ENCODE results near the gene CISH.

The CISH gene

GRCh38 chr3:50587373-50587772, 24.2 kb downstream of the CISH start:
- Histone ChIP-seq H3K9me3 (ENCODE audit: control insufficient read depth in 2 of 2, low read length in 2 of 2) (no peaks in the 10 kb centered on the region), H3K27ac (ENCODE audit: low read depth in 2 of 2, low read length in 2 of 2) (no peak overlapping the region), H3K27me3 (ENCODE audit: control insufficient read depth in 2 of 2, insufficient read depth in 2 of 2, low read length in 2 of 2) (no peaks in the 10 kb centered on the region), H3K36me3 (ENCODE audit: control insufficient read depth in 2 of 2, insufficient read depth in 2 of 2, low read length in 2 of 2) (peaks cover 0 to 7% of the 10 kb centered on the region in 2 donors), H3K4me1 (ENCODE audit: control insufficient read depth in 2 of 2, insufficient read depth in 2 of 2, low read length in 2 of 2) (peaks cover 4 to 14% of the 10 kb centered on the region in 2 donors), H3K9ac (ENCODE audit: low read depth in 1 of 2, low read length in 2 of 2) (no peak overlapping the region), H3K4me3 (ENCODE audit: low read length in 2 of 2) (no peak overlapping the region)

- H3K9ac ChIP-seq (ENCODE audit: low read depth in 1 of 2, low read length in 2 of 2): no peak overlapping the region
- H3K4me3 ChIP-seq (ENCODE audit: low read length in 2 of 2): no peak overlapping the region
These were observed 24.9 kb downstream of the CISH start for GRCh38 chr3:50586763-50587070.

GRCh38 chr3:50585919-50586762, 25.4 kb downstream of the CISH start:
- Histone ChIP-seq H3K9me3 (ENCODE audit: control insufficient read depth in 2 of 2, low read length in 2 of 2) (no peaks in the 10 kb centered on the region), H3K27ac (ENCODE audit: low read depth in 2 of 2, low read length in 2 of 2) (no peak overlapping the region), H3K4me3 (ENCODE audit: low read length in 2 of 2) (no peak overlapping the region), H3K4me1 (ENCODE audit: control insufficient read depth in 2 of 2, insufficient read depth in 2 of 2, low read length in 2 of 2) (peaks cover 3 to 7% of the 10 kb centered on the region in 2 donors), H3K27me3 (ENCODE audit: control insufficient read depth in 2 of 2, insufficient read depth in 2 of 2, low read length in 2 of 2) (no peaks in the 10 kb centered on the region), H3K36me3 (ENCODE audit: control insufficient read depth in 2 of 2, insufficient read depth in 2 of 2, low read length in 2 of 2) (peaks cover 3 to 14% of the 10 kb centered on the region in 2 donors), H3K9ac (ENCODE audit: low read depth in 1 of 2, low read length in 2 of 2) (no peak overlapping the region)

More at GRCh38 chr3:50586763-50587070, 24.9 kb downstream of the CISH start:
- Histone ChIP-seq H3K27me3 (ENCODE audit: control insufficient read depth in 2 of 2, insufficient read depth in 2 of 2, low read length in 2 of 2) (no peaks in the 10 kb centered on the region), H3K4me1 (ENCODE audit: control insufficient read depth in 2 of 2, insufficient read depth in 2 of 2, low read length in 2 of 2) (peaks cover 3 to 10% of the 10 kb centered on the region in 2 donors), H3K9me3 (ENCODE audit: control insufficient read depth in 2 of 2, low read length in 2 of 2) (no peaks in the 10 kb centered on the region), H3K27ac (ENCODE audit: low read depth in 2 of 2, low read length in 2 of 2) (no peak overlapping the region), H3K36me3 (ENCODE audit: control insufficient read depth in 2 of 2, insufficient read depth in 2 of 2, low read length in 2 of 2) (peaks cover 0 to 11% of the 10 kb centered on the region in 2 donors)

GRCh38 chr3:50584391-50584790, 27.2 kb downstream of the CISH start:
- Histone ChIP-seq H3K36me3 (ENCODE audit: control insufficient read depth in 2 of 2, insufficient read depth in 2 of 2, low read length in 2 of 2) (peaks cover 10 to 16% of the 10 kb centered on the region in 2 donors), H3K27me3 (ENCODE audit: control insufficient read depth in 2 of 2, insufficient read depth in 2 of 2, low read length in 2 of 2) (no peaks in the 10 kb centered on the region), H3K27ac (ENCODE audit: low read depth in 2 of 2, low read length in 2 of 2) (no peak overlapping the region), H3K9me3 (ENCODE audit: control insufficient read depth in 2 of 2, low read length in 2 of 2) (no peaks in the 10 kb centered on the region), H3K4me3 (ENCODE audit: low read length in 2 of 2) (no peak overlapping the region), H3K9ac (ENCODE audit: low read depth in 1 of 2, low read length in 2 of 2) (no peak overlapping the region), H3K4me1 (ENCODE audit: control insufficient read depth in 2 of 2, insufficient read depth in 2 of 2, low read length in 2 of 2) (no peaks in the 10 kb centered on the region)

- H3K27ac ChIP-seq (ENCODE audit: low read depth in 2 of 2, low read length in 2 of 2): no peak overlapping the region
These were observed 27.7 kb downstream of the CISH start for GRCh38 chr3:50583897-50584296.

GRCh38 chr3:50582083-50582482, 29.5 kb downstream of the CISH start:
- Histone ChIP-seq H3K36me3 (ENCODE audit: control insufficient read depth in 2 of 2, insufficient read depth in 2 of 2, low read length in 2 of 2) (peaks cover 29 to 35% of the 10 kb centered on the region in 2 donors), H3K27ac (ENCODE audit: low read depth in 2 of 2, low read length in 2 of 2) (no peak overlapping the region), H3K4me3 (ENCODE audit: low read length in 2 of 2) (no peak overlapping the region), H3K27me3 (ENCODE audit: control insufficient read depth in 2 of 2, insufficient read depth in 2 of 2, low read length in 2 of 2) (no peaks in the 10 kb centered on the region), H3K4me1 (ENCODE audit: control insufficient read depth in 2 of 2, insufficient read depth in 2 of 2, low read length in 2 of 2) (no peaks in the 10 kb centered on the region), H3K9me3 (ENCODE audit: control insufficient read depth in 2 of 2, low read length in 2 of 2) (no peaks in the 10 kb centered on the region), H3K9ac (ENCODE audit: low read depth in 1 of 2, low read length in 2 of 2) (no peak overlapping the region)

More at GRCh38 chr3:50583897-50584296, 27.7 kb downstream of the CISH start:
- H3K36me3 ChIP-seq (ENCODE audit: control insufficient read depth in 2 of 2, insufficient read depth in 2 of 2, low read length in 2 of 2): peaks cover 14 to 19% of the 10 kb centered on the region in 2 donors
- H3K27me3 ChIP-seq (ENCODE audit: control insufficient read depth in 2 of 2, insufficient read depth in 2 of 2, low read length in 2 of 2): no peaks in the 10 kb centered on the region
- no peak overlapping the region for H3K9ac ChIP-seq (ENCODE audit: low read depth in 1 of 2, low read length in 2 of 2)
- no peaks in the 10 kb centered on the region for H3K9me3 ChIP-seq (ENCODE audit: control insufficient read depth in 2 of 2, low read length in 2 of 2)
- no peaks in the 10 kb centered on the region for H3K4me1 ChIP-seq (ENCODE audit: control insufficient read depth in 2 of 2, insufficient read depth in 2 of 2, low read length in 2 of 2)
- no peak overlapping the region for H3K4me3 ChIP-seq (ENCODE audit: low read length in 2 of 2)

GRCh38 chr3:50581459-50581842, 30.1 kb downstream of the CISH start:
- H3K27ac ChIP-seq (ENCODE audit: low read depth in 2 of 2, low read length in 2 of 2): no peak overlapping the region
- no peaks in the 10 kb centered on the region for H3K27me3 ChIP-seq (ENCODE audit: control insufficient read depth in 2 of 2, insufficient read depth in 2 of 2, low read length in 2 of 2)
- no peak overlapping the region for H3K9ac ChIP-seq (ENCODE audit: low read depth in 1 of 2, low read length in 2 of 2)
- peaks cover 29 to 39% of the 10 kb centered on the region in 2 donors for H3K36me3 ChIP-seq (ENCODE audit: control insufficient read depth in 2 of 2, insufficient read depth in 2 of 2, low read length in 2 of 2)
- H3K4me3 ChIP-seq (ENCODE audit: low read length in 2 of 2): no peak overlapping the region
- no peaks in the 10 kb centered on the region for H3K4me1 ChIP-seq (ENCODE audit: control insufficient read depth in 2 of 2, insufficient read depth in 2 of 2, low read length in 2 of 2)
- H3K9me3 ChIP-seq (ENCODE audit: control insufficient read depth in 2 of 2, low read length in 2 of 2): no peaks in the 10 kb centered on the region

GRCh38 chr3:50580683-50581458, 30.7 kb downstream of the CISH start:
- Histone ChIP-seq H3K4me3 (ENCODE audit: low read length in 2 of 2) (no peak overlapping the region), H3K9ac (ENCODE audit: low read depth in 1 of 2, low read length in 2 of 2) (no peak overlapping the region), H3K27me3 (ENCODE audit: control insufficient read depth in 2 of 2, insufficient read depth in 2 of 2, low read length in 2 of 2) (no peaks in the 10 kb centered on the region), H3K27ac (ENCODE audit: low read depth in 2 of 2, low read length in 2 of 2) (no peak overlapping the region), H3K9me3 (ENCODE audit: control insufficient read depth in 2 of 2, low read length in 2 of 2) (no peaks in the 10 kb centered on the region), H3K36me3 (ENCODE audit: control insufficient read depth in 2 of 2, insufficient read depth in 2 of 2, low read length in 2 of 2) (peaks cover 29 to 40% of the 10 kb centered on the region in 2 donors), H3K4me1 (ENCODE audit: control insufficient read depth in 2 of 2, insufficient read depth in 2 of 2, low read length in 2 of 2) (no peaks in the 10 kb centered on the region)

- H3K27me3 ChIP-seq (ENCODE audit: control insufficient read depth in 2 of 2, insufficient read depth in 2 of 2, low read length in 2 of 2): no peaks in the 10 kb centered on the region
- H3K9me3 ChIP-seq (ENCODE audit: control insufficient read depth in 2 of 2, low read length in 2 of 2): no peaks in the 10 kb centered on the region
- H3K27ac ChIP-seq (ENCODE audit: low read depth in 2 of 2, low read length in 2 of 2): no peak overlapping the region
- peaks cover 34 to 40% of the 10 kb centered on the region in 2 donors for H3K36me3 ChIP-seq (ENCODE audit: control insufficient read depth in 2 of 2, insufficient read depth in 2 of 2, low read length in 2 of 2)
- peaks cover 0 to 4% of the 10 kb centered on the region in 2 donors for H3K4me1 ChIP-seq (ENCODE audit: control insufficient read depth in 2 of 2, insufficient read depth in 2 of 2, low read length in 2 of 2)
- no peak overlapping the region for H3K9ac ChIP-seq (ENCODE audit: low read depth in 1 of 2, low read length in 2 of 2)
- H3K4me3 ChIP-seq (ENCODE audit: low read length in 2 of 2): no peak overlapping the region
These were observed 34.2 kb downstream of the CISH start for GRCh38 chr3:50577348-50577747.

GRCh38 chr3:50575372-50575771, 36.2 kb downstream of the CISH start:
- Histone ChIP-seq H3K27me3 (ENCODE audit: control insufficient read depth in 2 of 2, insufficient read depth in 2 of 2, low read length in 2 of 2) (no peaks in the 10 kb centered on the region), H3K27ac (ENCODE audit: low read depth in 2 of 2, low read length in 2 of 2) (no peak overlapping the region), H3K9me3 (ENCODE audit: control insufficient read depth in 2 of 2, low read length in 2 of 2) (no peaks in the 10 kb centered on the region), H3K9ac (ENCODE audit: low read depth in 1 of 2, low read length in 2 of 2) (no peak overlapping the region), H3K4me3 (ENCODE audit: low read length in 2 of 2) (no peak overlapping the region), H3K36me3 (ENCODE audit: control insufficient read depth in 2 of 2, insufficient read depth in 2 of 2, low read length in 2 of 2) (peaks cover 28 to 33% of the 10 kb centered on the region in 2 donors), H3K4me1 (ENCODE audit: control insufficient read depth in 2 of 2, insufficient read depth in 2 of 2, low read length in 2 of 2) (peaks cover under 1 to 6% of the 10 kb centered on the region in 2 donors)
